Measurements from ENCODE around the gene TMEM238L.
"Not testable (repeated sequence)": the region's sequence is repeated elsewhere in the genome, so short reads cannot be mapped to it uniquely, and the experiment has no call there.

The TMEM238L gene, protein sequence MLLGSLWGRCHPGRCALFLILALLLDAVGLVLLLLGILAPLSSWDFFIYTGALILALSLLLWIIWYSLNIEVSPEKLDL

DNA sequence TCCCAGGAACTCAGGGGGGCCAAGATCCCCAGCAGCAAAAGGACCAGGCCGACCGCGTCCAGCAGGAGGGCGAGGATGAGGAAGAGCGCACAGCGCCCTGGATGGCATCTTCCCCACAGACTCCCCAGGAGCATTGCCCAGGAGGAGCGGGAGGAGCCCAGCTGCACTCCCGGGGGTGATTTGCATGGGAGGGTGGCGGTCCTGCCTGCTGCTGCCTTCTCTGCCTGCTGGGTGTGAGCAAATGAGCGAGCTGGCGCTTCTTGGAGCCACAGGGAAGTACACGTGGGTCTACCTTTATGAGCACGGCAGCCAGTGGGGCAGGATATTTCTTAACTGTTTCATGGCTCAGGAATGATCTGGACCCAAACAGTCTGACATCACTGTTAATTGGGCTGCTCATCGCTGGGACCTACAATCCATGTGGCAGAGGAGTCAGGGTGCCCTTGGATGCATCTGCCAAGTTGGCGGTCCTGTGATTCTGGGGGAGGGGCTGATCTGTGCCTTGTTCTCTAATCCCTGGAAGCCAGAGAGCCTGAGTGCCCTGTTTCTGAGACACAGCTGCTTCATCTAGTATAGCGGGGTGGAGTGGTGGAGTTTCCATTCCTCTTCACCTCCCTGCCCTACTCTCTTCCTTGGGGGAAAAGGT lies at the start of gene TMEM238L:
TMEM238L (minus strand) TSS at position 270 of the 646 bp plus-strand sequence; CDS start at position 134, 136 bp downstream.
- DNase-seq (ENCODE audit: low read depth) = no peak

DNA sequence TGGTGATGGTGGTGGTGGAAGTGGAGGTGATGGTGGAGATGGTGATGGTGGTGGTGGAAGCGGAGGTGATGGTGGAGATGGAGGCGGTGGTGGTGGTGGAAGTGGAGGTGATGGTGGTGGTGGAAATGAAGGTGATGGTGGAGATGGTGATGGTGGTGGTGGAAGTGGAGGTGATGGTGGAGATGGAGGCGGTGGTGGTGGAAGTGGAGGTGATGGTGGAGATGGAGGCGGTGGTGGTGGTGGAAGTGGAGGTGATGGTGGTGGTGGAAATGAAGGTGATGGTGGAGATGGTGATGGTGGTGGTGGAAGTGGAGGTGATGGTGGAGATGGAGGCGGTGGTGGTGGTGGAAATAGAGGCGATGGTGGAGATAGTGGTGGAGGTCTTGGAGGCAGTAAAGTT lies 42.7 kb upstream of the TMEM238L start:
- not testable (repeated sequence) for DNase-seq (ENCODE audit: low read depth)

DNA sequence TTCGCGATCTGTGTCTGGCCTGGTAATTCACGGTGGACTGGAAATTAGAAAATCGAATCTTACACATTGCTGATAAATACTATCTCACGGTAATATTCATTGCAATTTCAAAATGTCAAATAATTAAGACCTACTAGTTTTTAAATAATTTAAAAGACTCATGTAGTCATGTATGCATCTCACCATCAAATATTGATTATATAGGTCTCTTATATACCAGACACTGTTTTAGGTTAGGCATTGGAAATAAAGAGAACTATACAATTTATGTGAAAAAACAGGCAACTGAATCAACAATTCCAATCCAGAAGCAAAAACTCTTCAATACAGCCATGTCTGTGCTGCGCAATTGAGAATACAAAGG lies 41.5 kb upstream of the TMEM238L start:
- no peak for DNase-seq (ENCODE audit: low read depth)

DNA sequence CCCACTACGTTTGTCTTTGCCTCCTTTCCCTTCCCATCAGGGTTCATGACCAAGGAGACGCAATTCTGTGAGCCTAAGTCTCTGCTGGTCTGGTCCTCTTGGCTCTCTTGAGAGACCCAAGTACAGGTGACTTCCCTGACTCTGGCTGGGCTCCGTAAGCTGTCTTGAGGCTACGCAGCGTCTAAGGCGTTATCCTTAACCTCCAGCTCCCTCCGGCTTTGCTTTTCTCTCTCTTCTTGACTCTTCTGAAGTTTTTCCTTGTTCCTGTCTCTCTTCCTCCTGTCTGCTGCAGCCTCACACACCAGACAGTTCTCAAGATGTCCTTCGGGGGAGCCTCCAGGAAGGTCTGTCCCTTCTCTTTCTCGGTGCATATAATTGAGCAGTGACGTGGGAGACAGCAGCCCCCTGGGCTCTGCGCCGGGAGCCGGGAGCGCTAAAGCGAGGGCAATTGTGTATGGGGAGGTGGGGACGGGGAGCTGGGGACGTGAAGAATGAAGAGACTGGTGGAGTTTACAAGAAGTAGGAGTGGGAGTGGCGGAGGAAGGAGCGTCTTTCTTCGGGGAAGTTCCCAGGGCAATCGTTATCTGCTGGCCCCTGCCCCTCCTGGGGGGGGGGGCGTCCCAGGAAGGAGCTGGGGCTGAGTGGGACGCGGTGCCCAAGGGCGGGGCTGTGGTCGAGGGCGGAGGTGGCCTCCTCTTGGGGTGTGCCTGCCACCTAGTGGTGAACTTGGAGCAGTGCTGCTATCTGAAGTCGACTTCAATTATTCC lies 40.9 kb upstream of the TMEM238L start:
- peak; percentile 56 for DNase-seq (ENCODE audit: low read depth)

DNA sequence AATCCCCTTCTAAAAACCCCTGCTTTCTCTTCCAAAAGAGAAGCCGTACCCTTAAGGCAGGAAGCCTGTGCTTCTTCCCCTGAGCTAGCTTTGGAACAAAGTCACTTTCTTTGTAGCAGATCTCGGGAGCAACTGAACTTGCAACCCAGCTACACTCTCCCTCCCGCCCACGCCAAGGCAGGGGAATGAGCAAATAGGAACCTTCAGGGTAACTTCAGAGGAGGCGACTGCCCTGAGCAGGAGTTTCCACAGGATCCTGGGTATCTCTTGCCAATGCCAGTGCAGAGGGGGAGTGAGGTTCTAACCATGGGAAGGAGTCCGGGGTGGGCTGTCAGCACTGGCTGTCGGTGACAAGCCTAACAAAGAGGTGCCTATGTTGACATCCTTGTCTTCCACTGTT lies 39.9 kb upstream of the TMEM238L start:
- peak; percentile 15 for DNase-seq (ENCODE audit: low read depth)

DNA sequence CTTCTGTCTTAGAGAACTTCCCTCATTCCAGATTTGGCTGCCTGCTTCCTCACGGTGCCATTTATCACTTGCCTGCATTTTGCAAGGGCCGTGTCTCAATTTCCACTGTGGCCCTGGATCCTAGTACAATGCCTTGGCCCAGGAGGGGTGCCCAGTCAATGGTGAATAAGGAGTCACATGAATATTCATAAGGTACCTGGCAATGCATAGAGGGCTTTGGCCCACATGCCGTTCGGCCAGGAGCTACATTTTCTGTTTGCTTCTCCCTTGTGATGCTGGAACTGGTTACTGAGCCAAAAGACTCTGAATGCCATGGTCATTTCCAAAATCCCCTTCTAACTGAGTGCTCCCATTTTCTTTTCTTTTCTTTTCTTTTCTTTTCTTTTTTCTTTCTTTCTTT lies 38.8 kb upstream of the TMEM238L start:
- DNase-seq (ENCODE audit: low read depth) = no peak

DNA sequence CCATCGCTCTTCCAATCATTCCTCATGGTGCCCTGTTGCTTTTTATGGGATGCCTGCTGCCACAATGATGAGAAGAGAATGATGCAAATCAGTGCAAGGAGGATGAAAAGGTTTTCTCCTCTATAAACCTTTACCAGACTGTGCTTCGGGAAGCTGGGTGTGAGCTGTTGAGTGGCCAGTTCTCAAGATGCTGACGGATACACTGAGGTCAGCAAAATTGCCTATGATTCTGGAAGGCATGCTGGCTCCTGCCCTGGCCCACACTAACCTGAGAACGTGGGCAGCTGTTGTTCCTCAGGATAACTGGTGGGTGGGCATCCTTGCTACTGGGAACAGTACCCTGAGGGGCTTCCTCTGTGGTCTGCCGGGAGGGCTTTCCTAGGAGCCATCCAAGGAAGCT lies 34.8 kb upstream of the TMEM238L start:
- no peak for DNase-seq (ENCODE audit: low read depth)

DNA sequence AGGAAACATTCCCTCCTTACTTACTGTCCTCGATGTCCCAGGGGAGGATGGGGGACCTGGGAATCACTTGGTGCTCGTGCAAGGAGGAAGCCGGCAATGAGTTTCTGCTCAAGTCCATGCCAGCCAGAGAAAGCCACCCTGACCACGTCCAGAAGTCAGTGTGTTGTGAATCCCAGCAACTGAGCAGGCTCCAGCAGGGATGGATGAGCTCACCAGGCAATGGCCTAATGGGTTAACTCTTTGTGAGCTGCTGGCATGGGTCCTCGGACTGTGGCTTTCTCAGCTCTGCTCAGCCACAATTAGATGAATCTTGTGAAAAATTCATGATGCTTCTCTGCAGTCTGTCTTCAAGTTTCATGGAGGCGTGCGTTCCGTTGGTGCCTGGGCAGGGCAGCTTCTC lies 34.0 kb upstream of the TMEM238L start, which contains the start of gene PIRT:
PIRT (minus strand) TSS at position 167 of the 400 bp plus-strand sequence. CDS start 12,442 bp downstream, outside the sequence.
- DNase-seq (ENCODE audit: low read depth) = no peak

DNA sequence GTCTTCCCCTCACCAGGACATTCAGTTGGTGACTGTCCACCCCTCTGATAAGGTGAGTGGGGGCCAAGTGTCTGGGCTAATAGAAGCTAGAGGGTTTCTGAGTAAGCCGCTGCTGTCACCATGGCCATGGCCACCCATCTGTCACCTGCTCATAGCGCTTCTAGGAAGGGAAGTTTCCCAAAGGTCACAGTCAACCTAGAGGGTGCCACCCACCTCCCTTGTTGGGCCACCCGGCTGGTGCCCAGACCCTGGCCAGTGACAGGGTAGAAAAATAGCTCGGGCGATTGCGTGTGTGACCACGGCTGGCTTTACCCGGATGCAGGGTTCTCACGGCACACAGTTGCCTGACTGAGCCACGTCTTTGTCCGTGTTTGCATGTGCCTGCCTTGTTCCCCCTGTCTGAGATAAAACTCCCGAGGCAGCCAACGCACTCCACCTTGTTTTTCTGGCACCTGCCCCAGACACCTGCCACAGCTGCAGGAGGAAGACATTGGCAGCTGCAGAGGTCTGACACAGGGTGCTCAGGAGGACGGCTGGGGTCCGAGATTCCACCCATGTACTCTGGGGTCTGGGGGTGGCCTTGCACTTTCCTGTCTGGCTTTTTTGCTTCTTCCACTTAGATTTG lies 33.2 kb upstream of the TMEM238L start:
- DNase-seq (ENCODE audit: low read depth) = no peak

DNA sequence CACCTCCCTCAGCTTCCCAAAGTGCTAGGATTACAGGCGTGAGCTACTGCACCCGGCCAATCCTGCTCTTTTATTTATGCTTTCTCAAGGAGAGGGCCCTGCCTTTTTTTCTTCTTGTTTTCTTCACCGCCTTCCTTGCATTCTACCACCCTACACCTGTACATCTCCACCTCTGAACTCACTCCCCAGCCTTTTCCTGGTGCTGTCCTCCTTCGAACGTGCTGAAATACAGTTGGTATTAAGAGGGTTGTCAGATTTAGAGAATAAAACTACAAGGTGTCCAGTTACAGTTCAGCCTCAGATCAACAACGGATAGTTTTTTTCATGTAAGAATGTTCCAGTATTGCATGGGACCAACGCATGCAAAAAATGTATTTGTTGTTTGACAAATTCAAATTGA lies 32.2 kb upstream of the TMEM238L start:
- DNase-seq (ENCODE audit: low read depth) = no peak

DNA sequence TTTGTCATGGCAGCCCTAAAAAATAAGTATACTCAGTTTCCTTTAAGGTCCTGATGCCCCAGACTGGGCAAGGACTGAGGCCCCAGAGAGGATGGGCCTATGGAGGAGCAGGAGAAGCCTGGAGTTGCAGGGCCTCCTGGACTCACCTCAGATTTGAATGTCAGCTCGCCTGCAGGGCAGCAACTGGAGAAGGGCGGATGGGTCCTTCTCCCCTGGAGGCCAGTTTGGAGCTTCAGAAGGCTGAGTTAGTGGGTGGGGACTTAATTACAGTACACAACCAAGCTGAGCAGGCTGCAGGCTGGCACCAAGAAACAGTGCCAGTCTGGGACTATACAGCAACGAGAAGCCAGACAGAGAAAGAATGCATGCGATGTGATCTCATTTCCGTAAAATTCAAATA lies 27.8 kb upstream of the TMEM238L start:
- no peak for DNase-seq (ENCODE audit: low read depth)

DNA sequence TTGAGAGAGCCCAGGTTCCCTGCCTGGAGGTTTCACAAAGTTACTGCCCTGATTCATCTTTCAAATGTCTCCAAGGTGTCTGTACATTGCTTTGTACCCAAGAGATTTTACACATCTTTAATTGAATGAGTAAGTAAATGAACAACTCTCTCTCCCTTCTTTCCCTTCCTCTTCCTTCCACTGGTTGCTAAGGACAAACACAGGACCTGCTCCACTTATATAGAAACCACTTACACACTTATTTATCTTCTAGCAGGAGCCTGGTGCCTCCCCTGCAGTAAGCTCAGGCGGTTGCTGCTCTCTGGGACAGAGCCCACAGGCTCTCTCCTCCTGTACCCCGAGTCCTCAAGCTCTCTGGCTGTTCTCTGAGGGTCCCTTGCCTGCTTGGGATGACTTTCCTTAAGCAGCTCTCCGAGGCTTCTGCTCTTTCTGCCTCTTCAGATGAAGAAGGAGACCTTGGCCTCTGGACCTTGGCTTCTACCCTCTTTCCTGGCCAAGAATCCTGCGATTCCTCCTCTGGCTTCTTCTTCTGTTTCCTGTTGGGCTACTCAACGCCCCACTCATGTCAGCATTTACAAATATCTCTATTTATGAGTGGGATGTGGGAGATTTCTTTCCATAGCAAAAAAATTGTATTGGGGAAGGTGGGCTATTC lies 24.1 kb upstream of the TMEM238L start:
- DNase-seq (ENCODE audit: low read depth) = no peak

DNA sequence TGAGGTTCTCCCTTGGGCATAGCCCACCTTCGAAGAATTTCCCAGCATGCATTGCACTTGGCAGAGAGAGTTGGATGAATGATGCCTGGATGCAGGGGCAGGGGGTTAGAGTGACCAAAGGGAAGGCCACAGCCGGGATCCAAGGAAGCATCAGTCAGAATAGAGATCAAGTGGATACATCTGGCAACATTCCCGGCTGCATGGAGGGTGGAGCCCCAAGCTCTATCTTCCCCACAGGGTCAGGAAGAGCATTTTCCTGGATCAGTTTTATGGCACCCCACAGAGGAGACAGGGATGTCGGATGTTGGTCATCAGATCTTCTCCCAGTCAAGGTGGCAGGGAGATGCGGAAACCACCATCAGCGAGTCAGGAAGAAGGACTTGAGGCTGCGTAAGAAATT lies 21.0 kb upstream of the TMEM238L start:
- no peak for DNase-seq (ENCODE audit: low read depth)

DNA sequence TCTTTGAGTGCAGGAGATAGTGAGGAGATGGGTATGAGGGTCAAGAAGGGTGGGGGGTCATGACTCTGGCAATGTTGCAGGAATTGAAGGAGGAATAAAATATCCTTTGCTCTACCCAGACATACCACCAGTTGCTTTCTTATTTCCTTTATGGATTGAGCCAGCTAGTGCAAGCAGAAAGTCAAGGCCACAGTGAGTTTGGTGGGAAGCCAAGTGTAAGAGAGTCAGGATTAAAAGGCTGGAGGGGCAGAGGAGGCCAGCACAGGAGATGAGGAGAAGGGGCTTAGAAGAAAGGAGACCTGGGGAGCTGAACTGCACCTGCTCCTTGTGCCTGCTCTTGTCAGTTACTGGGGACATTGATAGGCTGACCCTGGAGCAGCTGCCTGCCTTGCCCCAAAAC lies 17.9 kb upstream of the TMEM238L start:
- no peak for DNase-seq (ENCODE audit: low read depth)

DNA sequence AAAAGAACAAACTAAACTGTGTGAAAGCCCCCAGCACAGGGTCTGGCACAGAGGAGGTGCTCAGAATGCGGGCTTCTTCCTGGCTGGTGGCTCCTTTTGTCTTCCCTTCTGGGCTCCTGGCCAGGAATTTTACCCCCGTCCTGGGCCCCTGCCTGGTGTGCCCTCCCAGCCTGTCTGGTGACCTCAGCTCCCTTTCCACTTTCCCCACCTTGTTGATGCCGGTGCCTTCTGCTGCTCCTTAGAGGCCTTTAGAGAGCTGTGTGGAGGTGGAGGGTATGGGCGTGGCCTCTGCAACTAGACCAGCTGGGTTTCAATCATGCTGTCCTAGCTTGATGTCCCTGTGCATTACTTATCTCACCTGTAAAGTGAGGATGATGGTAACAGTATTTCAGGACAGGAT lies 17.2 kb upstream of the TMEM238L start:
- DNase-seq (ENCODE audit: low read depth) = no peak

DNA sequence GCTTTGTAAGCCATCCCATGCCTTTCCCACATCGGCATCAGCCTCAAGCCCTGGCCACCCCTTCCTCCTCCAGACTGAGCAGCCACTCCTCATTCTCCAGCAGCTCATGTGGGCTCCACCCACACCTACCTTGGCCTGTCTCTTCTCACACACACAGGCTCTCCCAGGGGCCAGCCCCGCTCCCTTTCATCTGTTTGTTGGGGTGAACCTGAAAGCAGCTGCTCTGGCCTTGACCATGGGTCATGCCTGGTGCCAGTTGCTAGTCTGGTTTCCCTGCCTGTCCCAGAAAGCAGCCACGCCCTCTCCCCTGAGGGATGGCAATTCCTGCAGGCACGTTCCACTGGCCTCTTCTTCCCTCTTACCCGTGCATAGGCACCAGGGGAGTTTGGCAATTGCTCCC lies 11.4 kb upstream of the TMEM238L start:
- DNase-seq (ENCODE audit: low read depth) = no peak

DNA sequence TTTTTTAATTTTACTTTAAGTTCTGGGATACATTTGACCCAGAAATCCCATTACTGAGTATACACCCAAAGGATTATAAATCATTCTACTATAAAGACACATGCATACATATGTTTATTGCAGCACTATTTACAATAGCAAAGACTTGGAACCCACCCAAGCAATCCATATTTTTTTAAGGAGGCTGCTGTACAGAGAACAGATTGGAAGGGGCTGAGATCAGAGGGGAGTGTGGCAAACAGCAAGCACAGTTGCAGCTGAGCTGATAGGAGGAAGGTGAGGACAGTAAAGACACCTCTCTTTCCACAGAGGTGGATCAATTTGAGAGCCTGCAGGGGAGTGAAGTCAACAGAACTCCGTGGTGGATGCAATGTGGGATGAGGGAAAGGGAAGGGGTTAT lies 10.2 kb upstream of the TMEM238L start:
- no peak for DNase-seq (ENCODE audit: low read depth)

DNA sequence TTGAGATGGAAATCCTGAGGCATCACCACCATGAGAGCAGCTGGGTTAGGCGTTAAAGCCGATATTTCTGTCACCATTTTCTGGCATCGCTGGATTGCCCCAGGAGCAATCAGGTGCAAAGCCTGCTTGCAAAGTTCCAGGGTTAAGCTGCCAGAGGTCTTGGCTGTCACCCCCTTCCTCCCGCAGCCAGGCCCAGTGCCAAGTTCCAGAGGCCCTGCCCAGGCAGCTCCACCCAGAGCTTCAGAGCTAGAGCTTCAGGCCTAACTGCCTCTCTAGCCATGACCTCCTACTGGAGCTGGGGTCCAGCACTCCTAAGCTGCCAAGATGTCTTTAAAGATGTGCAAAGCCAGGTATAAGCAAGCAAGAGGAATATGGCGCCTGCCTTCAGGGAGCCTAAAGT lies 8.8 kb upstream of the TMEM238L start:
- DNase-seq (ENCODE audit: low read depth) = no peak

DNA sequence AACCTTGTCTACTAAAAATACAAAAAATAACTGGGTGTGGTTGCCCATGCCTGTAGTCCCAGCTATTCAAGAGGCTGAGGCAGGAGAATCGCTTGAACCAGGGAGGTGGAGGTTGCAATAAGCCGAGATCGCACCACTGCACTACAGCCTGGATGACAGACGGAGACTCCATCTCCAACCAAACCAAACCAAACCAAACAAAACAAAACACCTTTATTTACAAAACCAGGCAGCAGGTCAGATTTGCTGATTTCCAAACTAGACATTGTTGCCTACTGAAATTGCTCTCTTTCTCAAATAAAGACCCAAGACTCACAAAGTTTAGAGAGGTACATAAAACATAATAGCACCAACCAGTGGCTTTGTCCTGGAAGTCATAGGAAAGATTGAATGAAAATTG lies 5.7 kb upstream of the TMEM238L start:
- no peak for DNase-seq (ENCODE audit: low read depth)

DNA sequence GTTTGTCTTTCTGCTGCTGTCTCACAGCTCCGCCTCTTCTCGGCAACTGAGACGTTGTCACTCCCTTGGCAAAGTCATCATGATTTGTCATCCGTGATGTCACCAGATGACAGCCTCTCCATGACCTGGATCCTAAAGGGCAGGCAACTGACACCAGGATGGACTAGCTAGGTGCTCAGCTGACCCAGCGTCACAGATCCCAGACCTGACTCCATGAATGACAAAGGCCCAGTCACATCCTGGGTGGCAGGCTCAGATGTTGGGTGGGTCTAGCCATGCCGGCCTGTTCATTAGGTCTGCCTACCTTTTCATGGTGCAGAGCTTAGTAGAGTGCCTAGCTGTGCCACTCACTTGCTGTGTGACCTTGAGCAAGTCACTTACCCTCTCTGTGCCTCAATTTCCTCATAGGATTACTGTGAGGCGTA lies 3.8 kb upstream of the TMEM238L start:
- DNase-seq (ENCODE audit: low read depth) = no peak

DNA sequence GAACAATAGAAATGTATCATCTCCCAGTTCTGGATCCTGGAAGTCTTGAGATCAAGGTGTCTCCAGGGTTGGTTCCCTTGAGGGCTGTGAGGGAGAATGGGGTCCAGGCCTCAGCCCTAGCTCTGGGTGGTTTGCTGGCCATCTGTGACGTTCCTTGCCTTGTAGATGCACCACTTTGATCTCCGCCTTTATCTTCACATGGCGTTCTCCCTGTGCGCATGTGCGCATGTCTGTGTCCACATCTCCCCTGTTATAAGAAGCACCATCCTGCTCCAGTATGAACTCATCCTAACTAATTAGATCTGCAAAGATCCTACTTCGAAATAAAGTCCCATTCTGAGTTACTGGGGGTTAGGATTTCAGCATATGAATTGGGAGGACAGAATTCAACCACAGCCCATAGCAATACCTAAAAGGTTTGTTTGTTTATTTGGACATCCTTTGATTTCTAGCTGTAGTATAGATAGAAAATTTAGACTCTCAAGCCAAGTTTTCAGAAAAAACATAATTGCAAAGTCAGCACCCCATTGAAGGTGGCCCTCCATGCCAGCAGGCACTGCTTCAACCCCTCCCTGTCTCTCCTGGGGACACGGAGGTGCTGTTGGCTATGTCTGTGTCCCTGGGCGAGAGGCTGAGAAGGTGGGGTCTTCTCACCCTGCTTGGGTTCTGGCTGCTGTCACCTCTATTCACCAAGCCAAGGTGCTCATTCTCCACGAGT lies 2.8 kb upstream of the TMEM238L start:
- no peak for DNase-seq (ENCODE audit: low read depth)

DNA sequence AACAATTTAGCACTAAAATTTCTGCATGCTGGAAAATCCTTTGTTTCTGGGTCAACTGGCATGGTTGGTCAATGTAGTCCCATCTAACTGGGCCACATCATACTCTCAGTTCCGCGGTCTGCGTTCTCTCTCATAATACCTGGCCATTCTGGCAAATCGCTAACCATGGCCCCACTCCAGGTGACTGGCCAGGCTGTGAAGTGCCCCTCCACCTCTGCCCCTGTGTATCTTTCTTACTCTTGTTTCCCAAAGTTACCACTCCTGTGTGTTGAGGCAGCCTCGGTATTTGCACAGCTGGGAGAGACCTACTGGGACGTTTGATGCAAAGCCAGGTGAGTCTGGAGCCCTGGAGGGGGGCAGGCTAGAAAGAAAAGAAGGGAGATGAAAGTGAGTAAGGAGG lies 2.0 kb upstream of the TMEM238L start:
- DNase-seq (ENCODE audit: low read depth) = no peak
